Osteoblast (primary cell): ENCODE results near the gene NPDC1. TPM values are rescaled to one million over a fixed set of nuclear protein-coding genes. Genes with fewer than 3 reads are reported as not detected.

Experiments
- DNase-seq: peaks from one replicate; pipeline ENCODE4 v3.0.0; 2011; ENCODE audit warnings: low spot score, mixed read lengths; ENCODE audit not compliant: insufficient read length; ENCODE audit errors: missing footprints
- H2AFZ ChIP-seq: 2 replicates; pipeline ENCODE4 v1.6.0; 2011; ENCODE audit warnings: mild to moderate bottlenecking, low read length
- H3K27ac ChIP-seq: 2 replicates; pipeline ENCODE4 v1.5.1; 2011; ENCODE audit warnings: mild to moderate bottlenecking, low read depth, low read length, moderate library complexity
- H3K27me3 ChIP-seq: 2 replicates; pipeline ENCODE4 v1.6.0; 2012; ENCODE audit warnings: mild to moderate bottlenecking, control low read depth, inconsistent platforms, low read length, moderate library complexity; ENCODE audit not compliant: insufficient read depth
- H3K36me3 ChIP-seq: 2 replicates; pipeline ENCODE4 v1.5.1; 2011; ENCODE audit warnings: mild to moderate bottlenecking, low read length, control low read depth, moderate library complexity; ENCODE audit not compliant: insufficient read depth
- H3K4me1 ChIP-seq: 2 replicates; pipeline ENCODE4 v1.5.1; 2011; ENCODE audit warnings: mild to moderate bottlenecking, low read length, control low read depth, moderate library complexity; ENCODE audit not compliant: insufficient read depth
- H3K4me2 ChIP-seq: 2 replicates; pipeline ENCODE4 v1.6.0; 2011; ENCODE audit warnings: mild to moderate bottlenecking, low read length; ENCODE audit not compliant: insufficient read depth
- H3K4me3 ChIP-seq: fragments of 200-600 bp; sonication (generic); 3 replicates; pipeline ENCODE4 v1.5.1; 2012; ENCODE audit warnings: mild to moderate bottlenecking, low read length, inconsistent platforms; ENCODE audit not compliant: insufficient read depth
- H3K79me2 ChIP-seq: 2 replicates; pipeline ENCODE4 v1.6.0; 2012; ENCODE audit warnings: mild to moderate bottlenecking, low read length, control low read depth, inconsistent platforms; ENCODE audit not compliant: insufficient read depth
- H3K9me3 ChIP-seq: 2 replicates; pipeline ENCODE4 v1.5.1; 2011; ENCODE audit warnings: low read depth, low read length, control low read depth
- H4K20me1 ChIP-seq: 2 replicates; pipeline ENCODE4 v1.6.0; 2012; ENCODE audit warnings: mild to moderate bottlenecking, low read length, control low read depth; ENCODE audit not compliant: insufficient read depth
- CTCF ChIP-seq: IDR thresholded peaks from 2 replicates; pipeline ENCODE4 v1.5.1; 2011; ENCODE audit warnings: mild to moderate bottlenecking, low read depth, low read length, moderate library complexity; ENCODE audit errors: extremely low read depth
- total RNA-seq: library from RNA; depleted of rRNA; stranded (reverse); fragments of >200 nt; gene quantifications from 2 replicates; pipeline ENCODE4 v1.2.3, GENCODE V29; 2012

NPDC1 gene
- total RNA-seq, 1 donor: 10.1 TPM

- Histone ChIP-seq H3K27me3 (no peaks in the 10 kb centered on the region), H3K36me3 (no peaks in the 10 kb centered on the region), H2AFZ (no peak overlapping the region), H3K79me2 (no peaks in the 10 kb centered on the region), H3K4me2 (no peak overlapping the region), H3K4me1 (peaks cover 2% of the 10 kb centered on the region), H3K27ac (no peak overlapping the region), H4K20me1 (peaks cover 11% of the 10 kb centered on the region), H3K9me3 (no peaks in the 10 kb centered on the region), H3K4me3 (no peak overlapping the region)
- DNase-seq: peak; percentile 97
- no peak for TF ChIP-seq CTCF
Observed at GRCh38 chr9:137021979-137022661, 23.9 kb downstream of the NPDC1 start.

DNA sequence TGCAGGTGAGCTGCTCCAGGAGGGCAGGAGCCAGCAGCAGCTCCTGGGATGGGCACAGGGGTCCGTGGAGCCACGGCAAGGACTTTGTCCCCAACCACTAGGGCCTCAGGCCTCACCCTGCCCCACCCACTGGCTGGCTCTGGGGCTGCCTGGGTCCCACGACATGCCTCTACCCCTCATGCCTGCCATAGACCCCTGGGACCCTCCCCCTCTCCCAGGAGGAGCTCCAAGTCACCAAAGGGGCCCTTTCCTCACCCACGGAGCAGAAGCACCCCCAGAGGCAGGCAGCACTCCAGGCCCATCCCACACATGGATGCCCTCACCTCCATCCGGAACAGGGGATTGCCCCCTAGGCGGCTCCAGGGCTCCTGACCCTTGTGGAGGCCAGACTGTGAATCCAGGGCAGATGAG lies 24.4 kb downstream of the NPDC1 start:
- H3K4me2 ChIP-seq: no peak overlapping the region
- no peak for DNase-seq
- no peak overlapping the region for H2AFZ ChIP-seq
- no peaks in the 10 kb centered on the region for H3K27me3 ChIP-seq
- H3K4me1 ChIP-seq: no peaks in the 10 kb centered on the region
- H4K20me1 ChIP-seq: peaks cover 11% of the 10 kb centered on the region
- no peak overlapping the region for H3K27ac ChIP-seq
- H3K4me3 ChIP-seq: no peak overlapping the region
- TF ChIP-seq CTCF: no peak
- H3K79me2 ChIP-seq: no peaks in the 10 kb centered on the region
- no peaks in the 10 kb centered on the region for H3K9me3 ChIP-seq
- no peaks in the 10 kb centered on the region for H3K36me3 ChIP-seq

- H3K4me1 ChIP-seq: no peaks in the 10 kb centered on the region
- H3K36me3 ChIP-seq: no peaks in the 10 kb centered on the region
- H3K9me3 ChIP-seq: no peaks in the 10 kb centered on the region
- peaks cover 9% of the 10 kb centered on the region for H4K20me1 ChIP-seq
- DNase-seq: no peak
- no peak overlapping the region for H3K27ac ChIP-seq
- no peaks in the 10 kb centered on the region for H3K79me2 ChIP-seq
- H3K4me3 ChIP-seq: no peak overlapping the region
- no peak overlapping the region for H3K4me2 ChIP-seq
- TF ChIP-seq CTCF: no peak
- no peak overlapping the region for H2AFZ ChIP-seq
- H3K27me3 ChIP-seq: no peaks in the 10 kb centered on the region
Observed at GRCh38 chr9:137020771-137021567, 25.0 kb downstream of the NPDC1 start.
